SK-N-SH (cell line): Measurements from ENCODE around the gene EIPR1. TPM values are rescaled to one million over a fixed set of nuclear protein-coding genes. Genes with fewer than 3 reads are reported as not detected.

ENCODE experiments used
- CTCF ChIA-PET: fragments of 300-600, 350-600 bp; formaldehyde crosslinking; extraction: SDS; loops from one replicate; lab custom pipeline; 2021; lab: Yijun Ruan, JAX
- POLR2A ChIA-PET: fragments of 350-600 bp; sonication (Branson Sonifier 250); formaldehyde crosslinking; extraction: SDS; loops from one replicate; lab custom pipeline; 2020; ENCODE audit warnings: antibody characterized with exemption, inconsistent platforms; lab: Yijun Ruan, JAX
- DNase-seq: peaks from one replicate; pipeline ENCODE4 v3.0.0; 2012
- H2AFZ ChIP-seq: fragments of 200-600 bp; sonication (generic); 2 replicates; pipeline ENCODE4 v1.8.1; 2016; ENCODE audit warnings: antibody characterized with exemption, mild to moderate bottlenecking, low read depth
- H3F3A ChIP-seq: fragments of 200-600 bp; sonication (generic); replicated peaks from 2 replicates; pipeline ENCODE3; 2016; ENCODE audit warnings: antibody characterized with exemption, mild to moderate bottlenecking; ENCODE audit not compliant: insufficient read depth
- H3K27ac ChIP-seq, 2 experiments: fragments of 200-500 bp in 1 of 2; fragments of 200-600 bp in 1 of 2; sonication (Bioruptor generic) in 1 of 2; sonication (generic), shearing (Covaris generic) in 1 of 2; 2 replicates each; pipeline versions ENCODE4 v1.5.1 to v1.6.1; 2014 to 2016; ENCODE audit warnings: low read depth in 2 of 2, inconsistent platforms in 1 of 2, low read length in 1 of 2, mild to moderate bottlenecking in 1 of 2, mixed read lengths in 1 of 2
- H3K27me3 ChIP-seq: fragments of 200-600 bp; sonication (generic), shearing (Covaris generic); 2 replicates; pipeline ENCODE4 v1.6.1; 2016; ENCODE audit warnings: mixed run types; ENCODE audit not compliant: insufficient read depth
- H3K36me3 ChIP-seq, 2 experiments: fragments of 200-500 bp in 1 of 2; fragments of 200-600 bp in 1 of 2; sonication (Bioruptor generic) in 1 of 2; sonication (generic) in 1 of 2; replicated peaks in 1 of 2; 2 replicates each; pipeline versions ENCODE3 to v1.5.1; 2014 to 2016; ENCODE audit warnings: low read length in 1 of 2, mild to moderate bottlenecking in 1 of 2; ENCODE audit not compliant: insufficient read depth in 2 of 2, control insufficient read depth in 1 of 2
- H3K4me1 ChIP-seq, 2 experiments: fragments of 200-500 bp in 1 of 2; fragments of 200-600 bp in 1 of 2; sonication (Bioruptor generic) in 1 of 2; sonication (generic), shearing (Covaris generic) in 1 of 2; 2 replicates each; pipeline versions ENCODE4 v1.5.1 to v1.6.1; 2014 to 2016; ENCODE audit warnings: low read depth in 1 of 2, low read length in 1 of 2, mixed run types in 1 of 2; ENCODE audit not compliant: insufficient read depth in 2 of 2, control insufficient read depth in 1 of 2
- H3K4me2 ChIP-seq: fragments of 200-600 bp; sonication (generic), shearing (Covaris generic); 2 replicates; pipeline ENCODE4 v1.6.1; 2017; ENCODE audit warnings: mixed run types
- H3K4me3 ChIP-seq, 2 experiments: fragments of 200-500 bp in 1 of 2; fragments of 200-600 bp in 1 of 2; sonication (Bioruptor generic) in 1 of 2; sonication (generic), shearing (Covaris generic) in 1 of 2; 2 replicates each; pipeline versions ENCODE4 v1.5.1 to v1.8.1; 2014 to 2016; ENCODE audit warnings: low read depth in 2 of 2, inconsistent platforms in 1 of 2, low read length in 1 of 2, mild to moderate bottlenecking in 1 of 2, mixed read lengths in 1 of 2, moderate library complexity in 1 of 2
- H3K79me2 ChIP-seq: fragments of 200-600 bp; sonication (generic); 2 replicates; pipeline ENCODE4 v1.8.1; 2017; ENCODE audit warnings: mild to moderate bottlenecking; ENCODE audit not compliant: insufficient read depth
- H3K9ac ChIP-seq: fragments of 200-600 bp; sonication (generic); 2 replicates; pipeline ENCODE4 v1.6.1; 2017; ENCODE audit warnings: mixed run types
- H3K9me2 ChIP-seq: fragments of 200-600 bp; sonication (generic); 2 replicates; pipeline ENCODE4 v1.6.1; 2017; ENCODE audit warnings: mixed run types
- H3K9me3 ChIP-seq: fragments of 200-600 bp; sonication (generic); 2 replicates; pipeline ENCODE4 v1.6.1; 2017; ENCODE audit warnings: mixed run types, mild to moderate bottlenecking, moderate library complexity
- H4K20me1 ChIP-seq: fragments of 200-600 bp; sonication (generic); 2 replicates; pipeline ENCODE4 v1.6.1; 2017; ENCODE audit warnings: mild to moderate bottlenecking, mixed run types; ENCODE audit not compliant: insufficient read depth
- ELF1 ChIP-seq: IDR thresholded peaks from 2 replicates; pipeline ENCODE4 v1.4.0; 2012
- EP300 ChIP-seq, 2 experiments: IDR thresholded peaks; 2 replicates each; pipeline versions ENCODE4 v1.4.0 to v1.6.1; 2012; ENCODE audit warnings: borderline replicate concordance in 1 of 2, low read depth in 1 of 2, low read length in 1 of 2
- FOSL2 ChIP-seq: IDR thresholded peaks from 2 replicates; pipeline ENCODE4 v1.4.0; 2012; ENCODE audit warnings: low read depth, mild to moderate bottlenecking, moderate library complexity, borderline replicate concordance
- FOXJ3 ChIP-seq: sonication (generic); formaldehyde crosslinking; IDR thresholded peaks from 2 replicates; pipeline ENCODE4 v1.5.1; 2020; ENCODE audit warnings: mild to moderate bottlenecking, missing genetic modification reagents
- GATA2 ChIP-seq: sonication (generic); formaldehyde crosslinking; IDR thresholded peaks from 2 replicates; pipeline ENCODE4 v1.5.0; 2020; ENCODE audit warnings: mild to moderate bottlenecking, missing genetic modification reagents
- NFIC ChIP-seq: IDR thresholded peaks from 2 replicates; pipeline ENCODE4 v1.4.0; 2012; ENCODE audit warnings: borderline replicate concordance
- NRF1 ChIP-seq: IDR thresholded peaks from 2 replicates; pipeline ENCODE4 v1.6.1; 2012; ENCODE audit warnings: low read depth, mild to moderate bottlenecking, low read length
- RAD21 ChIP-seq: IDR thresholded peaks from 2 replicates; pipeline ENCODE4 v1.6.1; 2012; ENCODE audit warnings: mild to moderate bottlenecking, low read length
- RCOR1 ChIP-seq: fragments of 150-350 bp; IDR thresholded peaks from 2 replicates; pipeline ENCODE4 v1.6.1; 2017; ENCODE audit warnings: antibody characterized with exemption, low read length
- RXRA ChIP-seq: IDR thresholded peaks from 2 replicates; pipeline ENCODE4 v1.4.0; 2012; ENCODE audit warnings: low read depth, mild to moderate bottlenecking, borderline replicate concordance
- SMC3 ChIP-seq: IDR thresholded peaks from 2 replicates; pipeline ENCODE4 v1.6.1; 2012; ENCODE audit warnings: low read depth, low read length, improper control_type of control experiment
- TAF1 ChIP-seq: IDR thresholded peaks from 2 replicates; pipeline ENCODE4 v1.6.1; 2012; ENCODE audit warnings: low read depth, mild to moderate bottlenecking, low read length, moderate library complexity, borderline replicate concordance
- WGBS: methylation state at CpG from one replicate; pipeline ENCODE4 v1.1.6; 2017; ENCODE audit warnings: low lambda C conversion rate; 5-methylcytosine and 5-hydroxymethylcytosine counted together
- polyA plus RNA-seq, 3 experiments: library from polyadenylated mRNA; depleted of rRNA; stranded (reverse); fragments of >200 nt; gene quantifications; 2 replicates each; pipeline ENCODE4 v1.2.3, GENCODE V29; 2012
- TF ChIP-seq, protein P1 (sequence below): IDR thresholded peaks from 2 replicates; pipeline ENCODE4 v1.4.0; 2012; ENCODE audit warnings: low read depth, borderline replicate concordance
- TF ChIP-seq, protein P2 (sequence below): IDR thresholded peaks from 2 replicates; pipeline ENCODE4 v1.4.0; 2012; ENCODE audit warnings: low read depth
- TF ChIP-seq, protein P3 (sequence below): fragments of 150-350 bp; IDR thresholded peaks from 2 replicates; pipeline ENCODE4 v1.6.1; 2016; ENCODE audit warnings: mild to moderate bottlenecking, low read depth, low read length
- TF ChIP-seq, protein P4 (sequence below): fragments of 200-600 bp; sonication (generic); IDR thresholded peaks from 2 replicates; pipeline ENCODE4 v1.6.1; 2017; ENCODE audit warnings: antibody characterized with exemption, mild to moderate bottlenecking, moderate library complexity
- TF ChIP-seq, protein P5 (sequence below): IDR thresholded peaks from 2 replicates; pipeline ENCODE4 v1.4.0; 2012; ENCODE audit warnings: low read depth, borderline replicate concordance

The EIPR1 gene
- polyA plus RNA-seq, 1 of the 3 experiments (the other 2 are of a cell fraction): 85.9 TPM

DNA sequence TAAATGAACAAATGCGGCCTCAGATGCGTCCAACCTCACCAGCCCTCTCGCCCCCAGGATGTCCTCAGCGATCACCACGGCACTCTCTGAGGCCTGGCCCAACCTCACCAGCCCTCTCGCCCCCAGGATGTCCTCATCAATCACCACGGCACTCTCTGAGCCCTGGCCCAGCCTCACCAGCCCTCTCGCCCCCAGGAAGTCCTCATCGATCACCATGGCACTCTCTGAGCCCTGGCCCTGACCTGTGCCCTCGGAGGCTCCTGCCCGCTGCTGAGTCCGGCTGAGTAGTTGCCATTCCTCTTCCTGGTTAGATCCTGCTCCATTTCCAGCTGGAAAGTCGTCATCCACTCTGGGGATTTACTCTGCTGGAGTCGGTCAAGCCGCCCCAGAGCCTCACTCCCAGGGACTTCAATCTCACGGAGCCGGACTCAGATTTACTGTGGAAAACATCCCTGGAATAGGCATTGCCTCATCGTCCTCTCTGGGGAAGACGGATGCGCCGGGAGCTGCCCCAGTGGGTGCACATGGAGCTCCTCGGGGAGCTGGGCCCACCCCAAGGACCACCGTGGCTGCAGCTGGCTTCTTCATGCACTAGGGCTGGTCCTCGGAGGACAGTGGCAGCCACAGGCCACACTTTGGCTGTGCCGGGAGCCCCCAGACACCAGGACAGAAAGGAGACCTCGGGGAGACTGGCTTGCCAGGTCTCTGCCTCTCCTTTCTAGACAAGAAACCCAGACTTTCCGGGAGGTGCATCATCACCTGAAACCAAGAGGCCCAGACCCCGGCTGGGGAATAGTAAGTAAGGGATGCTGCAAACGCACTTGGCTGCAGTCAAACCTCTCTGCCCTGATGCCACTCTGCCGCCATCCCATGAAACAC lies 230.6 kb downstream of the EIPR1 start:
- no peaks in the 10 kb centered on the region for H3F3A ChIP-seq
- no peak for TF ChIP-seq NRF1
- TF ChIP-seq ELF1: no peak
- TF ChIP-seq FOXJ3 (CRISPR knock-in tag): no peak
- TF ChIP-seq TAF1: no peak
- TF ChIP-seq, protein P1, sequence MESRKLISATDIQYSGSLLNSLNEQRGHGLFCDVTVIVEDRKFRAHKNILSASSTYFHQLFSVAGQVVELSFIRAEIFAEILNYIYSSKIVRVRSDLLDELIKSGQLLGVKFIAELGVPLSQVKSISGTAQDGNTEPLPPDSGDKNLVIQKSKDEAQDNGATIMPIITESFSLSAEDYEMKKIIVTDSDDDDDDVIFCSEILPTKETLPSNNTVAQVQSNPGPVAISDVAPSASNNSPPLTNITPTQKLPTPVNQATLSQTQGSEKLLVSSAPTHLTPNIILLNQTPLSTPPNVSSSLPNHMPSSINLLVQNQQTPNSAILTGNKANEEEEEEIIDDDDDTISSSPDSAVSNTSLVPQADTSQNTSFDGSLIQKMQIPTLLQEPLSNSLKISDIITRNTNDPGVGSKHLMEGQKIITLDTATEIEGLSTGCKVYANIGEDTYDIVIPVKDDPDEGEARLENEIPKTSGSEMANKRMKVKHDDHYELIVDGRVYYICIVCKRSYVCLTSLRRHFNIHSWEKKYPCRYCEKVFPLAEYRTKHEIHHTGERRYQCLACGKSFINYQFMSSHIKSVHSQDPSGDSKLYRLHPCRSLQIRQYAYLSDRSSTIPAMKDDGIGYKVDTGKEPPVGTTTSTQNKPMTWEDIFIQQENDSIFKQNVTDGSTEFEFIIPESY: no peak
- TF ChIP-seq RXRA: no peak
- no peak for TF ChIP-seq GATA2
- TF ChIP-seq, protein P2, sequence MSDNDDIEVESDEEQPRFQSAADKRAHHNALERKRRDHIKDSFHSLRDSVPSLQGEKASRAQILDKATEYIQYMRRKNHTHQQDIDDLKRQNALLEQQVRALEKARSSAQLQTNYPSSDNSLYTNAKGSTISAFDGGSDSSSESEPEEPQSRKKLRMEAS: no peak
- TF ChIP-seq, protein P3, sequence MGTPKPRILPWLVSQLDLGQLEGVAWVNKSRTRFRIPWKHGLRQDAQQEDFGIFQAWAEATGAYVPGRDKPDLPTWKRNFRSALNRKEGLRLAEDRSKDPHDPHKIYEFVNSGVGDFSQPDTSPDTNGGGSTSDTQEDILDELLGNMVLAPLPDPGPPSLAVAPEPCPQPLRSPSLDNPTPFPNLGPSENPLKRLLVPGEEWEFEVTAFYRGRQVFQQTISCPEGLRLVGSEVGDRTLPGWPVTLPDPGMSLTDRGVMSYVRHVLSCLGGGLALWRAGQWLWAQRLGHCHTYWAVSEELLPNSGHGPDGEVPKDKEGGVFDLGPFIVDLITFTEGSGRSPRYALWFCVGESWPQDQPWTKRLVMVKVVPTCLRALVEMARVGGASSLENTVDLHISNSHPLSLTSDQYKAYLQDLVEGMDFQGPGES: no peak
- TF ChIP-seq NFIC: no peak
- TF ChIP-seq, protein P4, sequence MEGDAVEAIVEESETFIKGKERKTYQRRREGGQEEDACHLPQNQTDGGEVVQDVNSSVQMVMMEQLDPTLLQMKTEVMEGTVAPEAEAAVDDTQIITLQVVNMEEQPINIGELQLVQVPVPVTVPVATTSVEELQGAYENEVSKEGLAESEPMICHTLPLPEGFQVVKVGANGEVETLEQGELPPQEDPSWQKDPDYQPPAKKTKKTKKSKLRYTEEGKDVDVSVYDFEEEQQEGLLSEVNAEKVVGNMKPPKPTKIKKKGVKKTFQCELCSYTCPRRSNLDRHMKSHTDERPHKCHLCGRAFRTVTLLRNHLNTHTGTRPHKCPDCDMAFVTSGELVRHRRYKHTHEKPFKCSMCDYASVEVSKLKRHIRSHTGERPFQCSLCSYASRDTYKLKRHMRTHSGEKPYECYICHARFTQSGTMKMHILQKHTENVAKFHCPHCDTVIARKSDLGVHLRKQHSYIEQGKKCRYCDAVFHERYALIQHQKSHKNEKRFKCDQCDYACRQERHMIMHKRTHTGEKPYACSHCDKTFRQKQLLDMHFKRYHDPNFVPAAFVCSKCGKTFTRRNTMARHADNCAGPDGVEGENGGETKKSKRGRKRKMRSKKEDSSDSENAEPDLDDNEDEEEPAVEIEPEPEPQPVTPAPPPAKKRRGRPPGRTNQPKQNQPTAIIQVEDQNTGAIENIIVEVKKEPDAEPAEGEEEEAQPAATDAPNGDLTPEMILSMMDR: no peak
- no peak for TF ChIP-seq FOSL2
- TF ChIP-seq, protein P5, sequence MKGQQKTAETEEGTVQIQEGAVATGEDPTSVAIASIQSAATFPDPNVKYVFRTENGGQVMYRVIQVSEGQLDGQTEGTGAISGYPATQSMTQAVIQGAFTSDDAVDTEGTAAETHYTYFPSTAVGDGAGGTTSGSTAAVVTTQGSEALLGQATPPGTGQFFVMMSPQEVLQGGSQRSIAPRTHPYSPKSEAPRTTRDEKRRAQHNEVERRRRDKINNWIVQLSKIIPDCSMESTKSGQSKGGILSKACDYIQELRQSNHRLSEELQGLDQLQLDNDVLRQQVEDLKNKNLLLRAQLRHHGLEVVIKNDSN: no peak
- no peak for TF ChIP-seq RAD21
- no peak for TF ChIP-seq RCOR1
- no peak for TF ChIP-seq SMC3
- TF ChIP-seq EP300 (IDR thresholded peaks at IDR 0.05; ENCODE audit: borderline replicate concordance in 1 of 2, low read depth in 1 of 2, low read length in 1 of 2): no peak
- TF ChIP-seq, all 33 proteins: peak for 0
- peak; percentile 40 for DNase-seq
- no peaks in the 10 kb centered on the region for H3K9me3 ChIP-seq
- no peaks in the 10 kb centered on the region for H3K9me2 ChIP-seq
- CTCF ChIA-PET: interaction anchor here (1.2 to 2.6 kb wide), 2 partner anchors 11 to 20 kb away, joined by 3 to 8 read pairs; no protein-coding TSS in a partner anchor
- WGBS: 82% methylated on average over 30 of the region's 30 CpGs
- H3K36me3 ChIP-seq: no peaks in the 10 kb centered on the region
- POLR2A ChIA-PET: no interaction called here
- no peak overlapping the region for H3K4me2 ChIP-seq
- H3K27ac ChIP-seq: no peak overlapping the region; a peak in 1 of 4 replicates
- H3K9ac ChIP-seq: no peak overlapping the region
- H3K79me2 ChIP-seq: no peaks in the 10 kb centered on the region
- H3K27me3 ChIP-seq: no peaks in the 10 kb centered on the region
- H3K4me3 ChIP-seq: no peak overlapping the region
- no peaks in the 10 kb centered on the region for H4K20me1 ChIP-seq
- H3K4me1 ChIP-seq: peaks cover 0 to 16% of the 10 kb centered on the region in 2 experiments; a peak in 1 of 4 replicates
- no peak overlapping the region for H2AFZ ChIP-seq
